Measurements from ENCODE around the gene DDX1.

- TF ChIP-seq CTCF (IDR thresholded peaks at IDR 0.05) (no peak), POLR2A (IDR thresholded peaks at IDR 0.05) (no peak), EP300 (IDR thresholded peaks at IDR 0.05) (no peak)
Measured at GRCh38 chr2:15616850-15617777, 25.4 kb downstream of the DDX1 start.

Data from ovary (tissue), 3 donors.